ENCODE data around the gene AATK. TPM values are rescaled to one million over a fixed set of nuclear protein-coding genes. Genes with fewer than 3 reads are reported as not detected.

Gene AATK
- total and polyA plus RNA-seq, 2 of the 4 experiments (the other 2 are of a cell fraction) = under 0.01 to 0.21 TPM

DNA sequence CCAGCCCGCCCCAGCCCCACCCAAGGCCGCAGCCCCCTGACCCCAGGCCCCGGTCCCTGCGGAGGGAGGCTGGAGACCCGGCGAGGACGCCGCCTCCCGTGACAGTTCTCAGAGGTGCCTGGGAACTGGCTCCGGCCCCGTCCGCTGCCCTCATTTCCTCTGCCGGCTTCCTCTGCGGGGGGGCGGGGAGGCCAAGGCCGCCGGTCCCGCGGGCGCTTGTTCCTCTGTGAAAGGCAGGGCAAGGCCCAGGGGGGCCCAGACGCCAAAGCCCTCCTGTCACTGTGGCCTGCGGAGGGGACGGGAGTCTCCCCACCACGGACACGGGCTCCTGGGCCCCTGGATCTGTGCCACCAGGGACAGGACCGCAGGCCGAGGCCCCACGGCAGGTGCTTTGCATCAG is 5.7 kb downstream of the AATK start:
- Histone ChIP-seq H3K4ac (ENCODE audit: low read depth, low read length) (no peak overlapping the region), H3K4me2 (ENCODE audit: low read depth, low read length) (no peak overlapping the region), H3K9me3 (ENCODE audit: control insufficient read depth, insufficient read depth, low read length) (no peaks in the 10 kb centered on the region), H3K36me3 (ENCODE audit: control insufficient read depth, insufficient read depth, low read length) (no peaks in the 10 kb centered on the region), H3K4me1 (ENCODE audit: control insufficient read depth, insufficient read depth, low read length) (no peaks in the 10 kb centered on the region), H3K79me1 (ENCODE audit: low read depth in 1 of 2, low read length in 2 of 2) (no peaks in the 10 kb centered on the region), H3K27me3 (ENCODE audit: control insufficient read depth, insufficient read depth, low read length) (peaks cover 30% of the 10 kb centered on the region; the same call in 1 of the 2 replicates), H4K91ac (ENCODE audit: insufficient read depth, low read depth, low read length) (no peak overlapping the region), H2AK5ac (ENCODE audit: low read depth, low read length) (no peak overlapping the region), H3K18ac (ENCODE audit: low read depth, low read length) (no peak overlapping the region), H3K4me3 (ENCODE audit: insufficient read depth, low read depth, low read length) (no peak overlapping the region), H3K14ac (replicated peaks; ENCODE audit: low read depth, low read length) (no peak overlapping the region), H3K9ac (ENCODE audit: low read depth, low read length) (no peak overlapping the region), H2AK9ac (replicated peaks; ENCODE audit: low read depth, low read length, poor library complexity) (no peak overlapping the region), H3K27ac (ENCODE audit: insufficient read depth, low read length) (no peak overlapping the region), H2AFZ (replicated peaks; ENCODE audit: low read length, poor library complexity) (no peak overlapping the region), H2BK15ac (ENCODE audit: low read depth, low read length) (no peak overlapping the region), H4K8ac (ENCODE audit: low read depth in 2 of 2, low read length in 2 of 2) (no peak overlapping the region), H2BK20ac (ENCODE audit: low read depth, low read length) (no peak overlapping the region), H2BK5ac (ENCODE audit: low read depth, low read length, poor library complexity, severe bottlenecking) (no peak overlapping the region), H3K56ac (ENCODE audit: extremely low read depth, insufficient read depth, low read length) (no peak overlapping the region), H3K23ac (ENCODE audit: low read depth, low read length) (no peak overlapping the region), H4K5ac (ENCODE audit: low read depth, low read length) (no peak overlapping the region), H3K9me1 (ENCODE audit: insufficient read depth, low read length) (no peaks in the 10 kb centered on the region), H4K20me1 (ENCODE audit: insufficient read depth, low read length) (no peaks in the 10 kb centered on the region), H2BK120ac (ENCODE audit: low read depth, low read length) (no peak overlapping the region)
- no TSS peak for BruUV-seq (replicated peaks)
- dilution Hi-C loops (cut with HindIII; ENCODE audit: low sequenced_read_pairs, unreplicated experiment) = no loop called here
- in situ Hi-C loops (cut with MboI; ENCODE audit: low sequenced_read_pairs) = no loop called here
- WGBS, 2 experiments (ENCODE audit: extremely low coverage in 2 of 2, insufficient read length in 1 of 2) = 31% methylated on average over 13 of the region's 28 CpGs; no CpG with 5 or more reads in 1 of the 2 experiments
- POLR2A ChIA-PET (ENCODE audit: unreplicated experiment) = no interaction called here
- intact Hi-C loops (cut with micrococcal nuclease) = no loop called here
- DNase-seq (no peak), ATAC-seq (ENCODE audit: low read depth) (no peak)
- CTCF ChIA-PET = no interaction called here
- TF ChIP-seq MXI1 (IDR thresholded peaks at IDR 0.05; ENCODE audit: borderline replicate concordance, low read depth, low read length) (no peak), BHLHE40 (IDR thresholded peaks at IDR 0.05; ENCODE audit: low read depth, low read length) (no peak), CEBPB (IDR thresholded peaks at IDR 0.05; ENCODE audit: low read depth, low read length) (no peak), SMC3 (IDR thresholded peaks at IDR 0.05; ENCODE audit: low read depth, low read length) (no peak), NFE2L2 (IDR thresholded peaks at IDR 0.05; ENCODE audit: low read depth, low read length) (no peak), RCOR1 (IDR thresholded peaks at IDR 0.05; ENCODE audit: insufficient replicate concordance, low read length) (no peak), CHD1 (IDR thresholded peaks at IDR 0.05; ENCODE audit: low read depth, low read length) (no peak), MAZ (IDR thresholded peaks at IDR 0.05; ENCODE audit: borderline replicate concordance, low read depth, low read length) (no peak), POLR2A (IDR thresholded peaks at IDR 0.05; ENCODE audit: low read depth, low read length) (no peak)
- TF ChIP-seq, protein P1, sequence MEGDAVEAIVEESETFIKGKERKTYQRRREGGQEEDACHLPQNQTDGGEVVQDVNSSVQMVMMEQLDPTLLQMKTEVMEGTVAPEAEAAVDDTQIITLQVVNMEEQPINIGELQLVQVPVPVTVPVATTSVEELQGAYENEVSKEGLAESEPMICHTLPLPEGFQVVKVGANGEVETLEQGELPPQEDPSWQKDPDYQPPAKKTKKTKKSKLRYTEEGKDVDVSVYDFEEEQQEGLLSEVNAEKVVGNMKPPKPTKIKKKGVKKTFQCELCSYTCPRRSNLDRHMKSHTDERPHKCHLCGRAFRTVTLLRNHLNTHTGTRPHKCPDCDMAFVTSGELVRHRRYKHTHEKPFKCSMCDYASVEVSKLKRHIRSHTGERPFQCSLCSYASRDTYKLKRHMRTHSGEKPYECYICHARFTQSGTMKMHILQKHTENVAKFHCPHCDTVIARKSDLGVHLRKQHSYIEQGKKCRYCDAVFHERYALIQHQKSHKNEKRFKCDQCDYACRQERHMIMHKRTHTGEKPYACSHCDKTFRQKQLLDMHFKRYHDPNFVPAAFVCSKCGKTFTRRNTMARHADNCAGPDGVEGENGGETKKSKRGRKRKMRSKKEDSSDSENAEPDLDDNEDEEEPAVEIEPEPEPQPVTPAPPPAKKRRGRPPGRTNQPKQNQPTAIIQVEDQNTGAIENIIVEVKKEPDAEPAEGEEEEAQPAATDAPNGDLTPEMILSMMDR (conservative IDR thresholded peaks at IDR 0.05; ENCODE audit: low read depth, low read length) = no peak
- TF ChIP-seq, protein P2, sequence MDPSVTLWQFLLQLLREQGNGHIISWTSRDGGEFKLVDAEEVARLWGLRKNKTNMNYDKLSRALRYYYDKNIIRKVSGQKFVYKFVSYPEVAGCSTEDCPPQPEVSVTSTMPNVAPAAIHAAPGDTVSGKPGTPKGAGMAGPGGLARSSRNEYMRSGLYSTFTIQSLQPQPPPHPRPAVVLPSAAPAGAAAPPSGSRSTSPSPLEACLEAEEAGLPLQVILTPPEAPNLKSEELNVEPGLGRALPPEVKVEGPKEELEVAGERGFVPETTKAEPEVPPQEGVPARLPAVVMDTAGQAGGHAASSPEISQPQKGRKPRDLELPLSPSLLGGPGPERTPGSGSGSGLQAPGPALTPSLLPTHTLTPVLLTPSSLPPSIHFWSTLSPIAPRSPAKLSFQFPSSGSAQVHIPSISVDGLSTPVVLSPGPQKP (IDR thresholded peaks at IDR 0.05; ENCODE audit: borderline replicate concordance, low read depth, low read length) = no peak
- TF ChIP-seq, protein P3, sequence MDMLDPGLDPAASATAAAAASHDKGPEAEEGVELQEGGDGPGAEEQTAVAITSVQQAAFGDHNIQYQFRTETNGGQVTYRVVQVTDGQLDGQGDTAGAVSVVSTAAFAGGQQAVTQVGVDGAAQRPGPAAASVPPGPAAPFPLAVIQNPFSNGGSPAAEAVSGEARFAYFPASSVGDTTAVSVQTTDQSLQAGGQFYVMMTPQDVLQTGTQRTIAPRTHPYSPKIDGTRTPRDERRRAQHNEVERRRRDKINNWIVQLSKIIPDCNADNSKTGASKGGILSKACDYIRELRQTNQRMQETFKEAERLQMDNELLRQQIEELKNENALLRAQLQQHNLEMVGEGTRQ (IDR thresholded peaks at IDR 0.05; ENCODE audit: low read depth, low read length) = no peak

All from IMR-90 (cell line).